ENCODE measurements around the gene RPLP2. TPM values are rescaled to one million over a fixed set of nuclear protein-coding genes. Genes with fewer than 3 reads are reported as not detected.

The RPLP2 gene
- polyA plus RNA-seq, 1 of the 3 experiments (the other 2 are of a cell fraction) = 799 TPM

- TF ChIP-seq REST (IDR thresholded peaks at IDR 0.05; ENCODE audit: low read depth, low read length) (peak; percentile 63; the same call in 1 of the 2 replicates), FOXJ3 (CRISPR knock-in tag; IDR thresholded peaks at IDR 0.05) (no peak), RAD21 (IDR thresholded peaks at IDR 0.05; ENCODE audit: low read length) (no peak), CHD2 (IDR thresholded peaks at IDR 0.05; ENCODE audit: low read length, partially characterized antibody) (no peak), RXRA (IDR thresholded peaks at IDR 0.05; ENCODE audit: borderline replicate concordance, low read depth) (no peak), RFX5 (IDR thresholded peaks at IDR 0.05; ENCODE audit: low read length) (no peak), MXI1 (IDR thresholded peaks at IDR 0.05; ENCODE audit: low read depth, low read length) (peak; percentile 100), GABPA (IDR thresholded peaks at IDR 0.05; ENCODE audit: low read depth) (no peak), RCOR1 (IDR thresholded peaks at IDR 0.05; ENCODE audit: low read length) (no peak)
- TF ChIP-seq, protein P1, sequence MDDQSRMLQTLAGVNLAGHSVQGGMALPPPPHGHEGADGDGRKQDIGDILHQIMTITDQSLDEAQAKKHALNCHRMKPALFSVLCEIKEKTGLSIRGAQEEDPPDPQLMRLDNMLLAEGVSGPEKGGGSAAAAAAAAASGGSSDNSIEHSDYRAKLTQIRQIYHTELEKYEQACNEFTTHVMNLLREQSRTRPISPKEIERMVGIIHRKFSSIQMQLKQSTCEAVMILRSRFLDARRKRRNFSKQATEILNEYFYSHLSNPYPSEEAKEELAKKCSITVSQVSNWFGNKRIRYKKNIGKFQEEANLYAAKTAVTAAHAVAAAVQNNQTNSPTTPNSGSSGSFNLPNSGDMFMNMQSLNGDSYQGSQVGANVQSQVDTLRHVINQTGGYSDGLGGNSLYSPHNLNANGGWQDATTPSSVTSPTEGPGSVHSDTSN (IDR thresholded peaks at IDR 0.05) = peak; percentile 98
Measured at GRCh38 chr11:842370-843002, 32.7 kb downstream of the RPLP2 start, which contains the start of the genes POLR2L and TSPAN4 (continued).

GRCh38 chr11:843086-843734 lies 33.4 kb downstream of the RPLP2 start:
- Histone ChIP-seq H3K79me2 (ENCODE audit: insufficient read depth) (peaks cover 77% of the 10 kb centered on the region), H3K4me1 (ENCODE audit: control insufficient read depth in 1 of 2, insufficient read depth in 2 of 2, low read depth in 1 of 2, low read length in 1 of 2) (peaks cover 24 to 35% of the 10 kb centered on the region in 2 experiments; a peak in 3 of 4 replicates), H3K4me2 (peak overlapping the region; percentile 100), H2AFZ (ENCODE audit: low read depth) (no peak overlapping the region), H3K27ac (ENCODE audit: low read depth in 2 of 2, low read length in 1 of 2) (peak overlapping the region; percentile 91 to 93), H3K27me3 (ENCODE audit: insufficient read depth) (no peaks in the 10 kb centered on the region), H3K36me3 (replicated peaks in 1 of 2; ENCODE audit: control insufficient read depth in 1 of 2, insufficient read depth in 2 of 2, low read length in 1 of 2) (peaks cover 17 to 23% of the 10 kb centered on the region in 2 experiments), H3F3A (replicated peaks; ENCODE audit: insufficient read depth) (peaks cover 45% of the 10 kb centered on the region), H3K9me3 (no peaks in the 10 kb centered on the region), H3K9ac (peak overlapping the region; percentile 97), H4K20me1 (ENCODE audit: insufficient read depth) (peaks cover 45% of the 10 kb centered on the region), H3K9me2 (no peaks in the 10 kb centered on the region), H3K4me3 (ENCODE audit: low read depth in 2 of 2, low read length in 1 of 2) (peak overlapping the region; percentile 95 to 100)
- CTCF ChIA-PET = interaction anchor here (1.1 to 7.5 kb wide), 4 partner anchors 16 to 207 kb away, joined by 3 to 70 read pairs (median 4); no protein-coding TSS in a partner anchor
- DNase-seq = peak; percentile 68
- 14% methylated on average over 22 of the region's 53 CpGs for WGBS (ENCODE audit: low lambda C conversion rate)
- POLR2A ChIA-PET = interaction anchor here (0.5 to 2.6 kb wide), 8 partner anchors 10 to 254 kb away, joined by 3 to 13 read pairs (median 5); partner anchors contain the start of genes CD151, PNPLA2 and RPLP2
- TF ChIP-seq MXI1 (IDR thresholded peaks at IDR 0.05; ENCODE audit: low read depth, low read length) (no peak), RAD21 (IDR thresholded peaks at IDR 0.05; ENCODE audit: low read length) (no peak), RFX5 (IDR thresholded peaks at IDR 0.05; ENCODE audit: low read length) (no peak), GATA2 (CRISPR knock-in tag; IDR thresholded peaks at IDR 0.05) (no peak), EP300 (IDR thresholded peaks at IDR 0.05; ENCODE audit: borderline replicate concordance in 1 of 2, low read depth in 1 of 2, low read length in 1 of 2) (no peak), CHD2 (IDR thresholded peaks at IDR 0.05; ENCODE audit: low read length, partially characterized antibody) (no peak), NRF1 (IDR thresholded peaks at IDR 0.05; ENCODE audit: low read depth, low read length) (no peak), ELF1 (IDR thresholded peaks at IDR 0.05) (no peak), REST (IDR thresholded peaks at IDR 0.05; ENCODE audit: low read depth, low read length) (no peak), FOXJ3 (CRISPR knock-in tag; IDR thresholded peaks at IDR 0.05) (no peak), NFIC (IDR thresholded peaks at IDR 0.05; ENCODE audit: borderline replicate concordance) (no peak), RCOR1 (IDR thresholded peaks at IDR 0.05; ENCODE audit: low read length) (no peak), SIN3A (IDR thresholded peaks at IDR 0.05; ENCODE audit: borderline replicate concordance, low read depth, low read length) (no peak), RXRA (IDR thresholded peaks at IDR 0.05; ENCODE audit: borderline replicate concordance, low read depth) (no peak)
- TF ChIP-seq, protein P2, sequence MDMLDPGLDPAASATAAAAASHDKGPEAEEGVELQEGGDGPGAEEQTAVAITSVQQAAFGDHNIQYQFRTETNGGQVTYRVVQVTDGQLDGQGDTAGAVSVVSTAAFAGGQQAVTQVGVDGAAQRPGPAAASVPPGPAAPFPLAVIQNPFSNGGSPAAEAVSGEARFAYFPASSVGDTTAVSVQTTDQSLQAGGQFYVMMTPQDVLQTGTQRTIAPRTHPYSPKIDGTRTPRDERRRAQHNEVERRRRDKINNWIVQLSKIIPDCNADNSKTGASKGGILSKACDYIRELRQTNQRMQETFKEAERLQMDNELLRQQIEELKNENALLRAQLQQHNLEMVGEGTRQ (IDR thresholded peaks at IDR 0.05; ENCODE audit: borderline replicate concordance, low read depth, low read length) = no peak
- TF ChIP-seq, protein P3, sequence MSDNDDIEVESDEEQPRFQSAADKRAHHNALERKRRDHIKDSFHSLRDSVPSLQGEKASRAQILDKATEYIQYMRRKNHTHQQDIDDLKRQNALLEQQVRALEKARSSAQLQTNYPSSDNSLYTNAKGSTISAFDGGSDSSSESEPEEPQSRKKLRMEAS (IDR thresholded peaks at IDR 0.05; ENCODE audit: low read depth) = no peak
